ENCODE measurements around the gene FNTB. TPM values are rescaled to one million over a fixed set of nuclear protein-coding genes. Genes with fewer than 3 reads are reported as not detected.
A peak's percentile ranks its signal among the peaks of the same experiment; 100 is the strongest.

Gene FNTB
- total RNA-seq, 2 donors from 2014 or later: 17.2 to 21.3 TPM

- Mint-ChIP-seq H3K9me3 (no peaks in the 10 kb centered on the region), H3K27me3 (ENCODE audit: insufficient read depth) (peaks cover 16% of the 10 kb centered on the region), H3K4me1 (peaks cover 5% of the 10 kb centered on the region), H3K27ac (no peak overlapping the region), H3K4me3 (no peak overlapping the region), H3K36me3 (ENCODE audit: low read depth) (no peaks in the 10 kb centered on the region)
- Histone ChIP-seq H3K36me3 (ENCODE audit: control insufficient read depth, insufficient read depth, low read length) (no peaks in the 10 kb centered on the region), H3K9ac (ENCODE audit: extremely low read depth, low read length, poor library complexity, severe bottlenecking) (no peak overlapping the region), H3K9me3 (ENCODE audit: control insufficient read depth, low read length) (no peaks in the 10 kb centered on the region), H3K27me3 (ENCODE audit: control insufficient read depth, insufficient read depth, low read length, poor library complexity, severe bottlenecking) (peaks cover 14% of the 10 kb centered on the region), H3K27ac (ENCODE audit: low read depth, low read length) (no peak overlapping the region), H3K4me3 (ENCODE audit: low read length) (no peak overlapping the region), H3K4me1 (ENCODE audit: control insufficient read depth, insufficient read depth, low read length) (no peaks in the 10 kb centered on the region)
- DNase-seq: no peak
- 80% methylated on average over 1 of the region's 1 CpG; no CpG with 5 or more reads in 1 of the 2 experiments for WGBS, 2 experiments (ENCODE audit: insufficient coverage in 1 of 2, insufficient read length in 1 of 2)
- TF ChIP-seq, protein P1, sequence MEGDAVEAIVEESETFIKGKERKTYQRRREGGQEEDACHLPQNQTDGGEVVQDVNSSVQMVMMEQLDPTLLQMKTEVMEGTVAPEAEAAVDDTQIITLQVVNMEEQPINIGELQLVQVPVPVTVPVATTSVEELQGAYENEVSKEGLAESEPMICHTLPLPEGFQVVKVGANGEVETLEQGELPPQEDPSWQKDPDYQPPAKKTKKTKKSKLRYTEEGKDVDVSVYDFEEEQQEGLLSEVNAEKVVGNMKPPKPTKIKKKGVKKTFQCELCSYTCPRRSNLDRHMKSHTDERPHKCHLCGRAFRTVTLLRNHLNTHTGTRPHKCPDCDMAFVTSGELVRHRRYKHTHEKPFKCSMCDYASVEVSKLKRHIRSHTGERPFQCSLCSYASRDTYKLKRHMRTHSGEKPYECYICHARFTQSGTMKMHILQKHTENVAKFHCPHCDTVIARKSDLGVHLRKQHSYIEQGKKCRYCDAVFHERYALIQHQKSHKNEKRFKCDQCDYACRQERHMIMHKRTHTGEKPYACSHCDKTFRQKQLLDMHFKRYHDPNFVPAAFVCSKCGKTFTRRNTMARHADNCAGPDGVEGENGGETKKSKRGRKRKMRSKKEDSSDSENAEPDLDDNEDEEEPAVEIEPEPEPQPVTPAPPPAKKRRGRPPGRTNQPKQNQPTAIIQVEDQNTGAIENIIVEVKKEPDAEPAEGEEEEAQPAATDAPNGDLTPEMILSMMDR (conservative IDR thresholded peaks at IDR 0.05): no peak
Observed at GRCh38 chr14:65107200-65107599, 120.5 kb downstream of the FNTB start.

- Histone ChIP-seq H3K27ac (ENCODE audit: low read depth, low read length) (no peak overlapping the region), H3K9ac (ENCODE audit: extremely low read depth, low read length, poor library complexity, severe bottlenecking) (no peak overlapping the region), H3K4me1 (ENCODE audit: control insufficient read depth, insufficient read depth, low read length) (no peaks in the 10 kb centered on the region), H3K36me3 (ENCODE audit: control insufficient read depth, insufficient read depth, low read length) (no peaks in the 10 kb centered on the region), H3K27me3 (ENCODE audit: control insufficient read depth, insufficient read depth, low read length, poor library complexity, severe bottlenecking) (peaks cover under 1% of the 10 kb centered on the region), H3K4me3 (ENCODE audit: low read length) (no peak overlapping the region), H3K9me3 (ENCODE audit: control insufficient read depth, low read length) (no peaks in the 10 kb centered on the region)
- 75 to 92% methylated on average over 3 to 4 of the region's 4 CpGs for WGBS, 2 experiments (ENCODE audit: insufficient coverage in 1 of 2, insufficient read length in 1 of 2)
- Mint-ChIP-seq H3K27me3 (ENCODE audit: insufficient read depth) (peaks cover 4% of the 10 kb centered on the region), H3K4me3 (no peak overlapping the region), H3K36me3 (ENCODE audit: low read depth) (no peaks in the 10 kb centered on the region), H3K9me3 (no peaks in the 10 kb centered on the region), H3K4me1 (no peaks in the 10 kb centered on the region), H3K27ac (no peak overlapping the region)
- TF ChIP-seq, protein P1 (conservative IDR thresholded peaks at IDR 0.05): no peak
- no peak for DNase-seq
Observed at GRCh38 chr14:65109357-65109756, 122.7 kb downstream of the FNTB start.

DNA sequence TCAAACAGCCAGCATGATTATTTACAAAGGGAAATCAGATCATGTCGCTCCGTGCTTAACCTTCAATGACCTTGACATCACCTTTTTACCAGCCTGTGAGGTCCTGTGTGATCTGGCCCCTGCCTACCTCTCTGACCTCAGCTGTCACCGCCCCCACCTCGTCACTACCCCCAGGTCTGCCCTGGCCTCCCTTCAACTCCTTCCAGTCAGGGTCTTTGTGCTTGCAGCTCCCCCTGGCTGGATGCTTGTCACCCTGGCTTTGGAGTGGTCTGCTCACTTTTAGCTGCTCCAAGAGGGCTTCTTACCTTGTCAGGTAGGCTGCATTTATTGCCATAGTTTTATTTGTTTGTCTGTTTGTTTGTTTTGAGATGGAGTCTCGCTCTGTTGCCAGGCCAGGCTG lies 123.8 kb downstream of the FNTB start:
- Mint-ChIP-seq H3K4me3 (no peak overlapping the region), H3K36me3 (ENCODE audit: low read depth) (no peaks in the 10 kb centered on the region), H3K27ac (no peak overlapping the region), H3K9me3 (no peaks in the 10 kb centered on the region), H3K4me1 (no peaks in the 10 kb centered on the region), H3K27me3 (ENCODE audit: insufficient read depth) (no peaks in the 10 kb centered on the region)
- Histone ChIP-seq H3K36me3 (ENCODE audit: control insufficient read depth, insufficient read depth, low read length) (no peaks in the 10 kb centered on the region), H3K9me3 (ENCODE audit: control insufficient read depth, low read length) (no peaks in the 10 kb centered on the region), H3K27ac (ENCODE audit: low read depth, low read length) (no peak overlapping the region), H3K4me3 (ENCODE audit: low read length) (no peak overlapping the region), H3K9ac (ENCODE audit: extremely low read depth, low read length, poor library complexity, severe bottlenecking) (no peak overlapping the region), H3K27me3 (ENCODE audit: control insufficient read depth, insufficient read depth, low read length, poor library complexity, severe bottlenecking) (no peaks in the 10 kb centered on the region), H3K4me1 (ENCODE audit: control insufficient read depth, insufficient read depth, low read length) (no peaks in the 10 kb centered on the region)
- TF ChIP-seq, protein P1 (conservative IDR thresholded peaks at IDR 0.05): peak; percentile 38
- peak; percentile 73 for DNase-seq
- 81 to 93% methylated on average over 2 to 5 of the region's 5 CpGs for WGBS, 2 experiments (ENCODE audit: insufficient coverage in 1 of 2, insufficient read length in 1 of 2)

Small RNA genes within 50 kb of the gene (microRNA-seq; reads per million reads assigned to microRNA genes)
- not detected for gene MIR4706 (ENCODE audit: borderline microRNAs expressed)

Other genes starting within 250 kb of the FNTB start
- gene SPTB, start 107.0 kb upstream of the FNTB start, total RNA-seq: 1 to 10 TPM in 1 of 2 donors, under 1 TPM in 1; 0.77 to 1.4 TPM
- 10 to 100 TPM; 56.7 to 63.2 TPM for gene CHURC1, start 72.4 kb upstream of the FNTB start, total RNA-seq
- gene GPX2, start 44.1 kb upstream of the FNTB start, total RNA-seq: 1 to 10 TPM; 2.6 to 3.7 TPM
- 10 to 100 TPM; 48.7 to 77.2 TPM for gene RAB15, start 14.6 kb upstream of the FNTB start, total RNA-seq
- 10 to 100 TPM; 44.3 to 49.0 TPM for gene MAX, start 115.6 kb downstream of the FNTB start, total RNA-seq

Measured in endodermal cell (in vitro differentiated cells).